ENCODE measurements around the gene CNBD2. TPM values are rescaled to one million over a fixed set of nuclear protein-coding genes. Genes with fewer than 3 reads are reported as not detected.
A peak's percentile ranks its signal among the peaks of the same experiment; 100 is the strongest.
"Not testable (repeated sequence)": the region's sequence is repeated elsewhere in the genome, so short reads cannot be mapped to it uniquely, and the experiment has no call there.

The CNBD2 gene
- total RNA-seq, 1 donor from 2014 or later: 0.48 TPM

DNA sequence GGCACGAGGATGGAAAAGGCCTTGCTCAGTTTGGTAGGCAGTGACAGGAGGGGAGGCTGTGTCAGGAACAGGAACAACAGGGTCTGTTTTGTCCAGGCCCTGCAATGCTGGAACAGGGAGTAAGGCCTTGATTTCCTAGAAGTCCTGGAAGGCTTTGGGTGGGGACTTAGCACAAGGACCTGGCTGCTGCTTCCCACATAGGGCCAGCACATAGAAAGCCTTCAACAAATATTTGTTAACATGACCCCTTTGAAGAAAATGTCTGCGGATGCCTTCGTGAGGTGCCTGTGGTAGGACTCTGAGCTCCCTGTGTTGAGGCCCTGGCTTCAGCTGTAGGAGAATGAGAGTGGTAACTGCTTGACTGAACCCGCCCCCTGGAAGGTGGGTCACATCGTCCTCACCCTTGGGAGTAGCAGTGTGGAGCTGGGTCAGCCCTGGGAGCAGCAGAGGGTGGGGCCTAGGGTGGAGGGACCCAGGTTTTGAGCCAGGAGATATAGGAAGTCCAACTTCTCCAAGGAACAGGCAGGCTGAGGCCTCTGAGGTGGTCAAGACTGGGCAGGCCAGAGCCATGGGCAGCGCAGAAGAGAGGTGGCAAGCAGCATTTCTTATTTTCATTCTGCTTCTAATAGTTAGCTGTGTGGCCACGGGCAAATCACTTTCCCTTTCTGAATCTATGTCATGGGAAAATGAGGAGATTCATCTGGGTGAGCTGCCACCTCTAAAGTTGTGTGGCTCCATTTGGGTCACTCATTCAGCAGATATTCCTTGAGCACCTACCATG lies 50.0 kb downstream of the CNBD2 start:
- DNase-seq (ENCODE audit: low spot score): no peak

DNA sequence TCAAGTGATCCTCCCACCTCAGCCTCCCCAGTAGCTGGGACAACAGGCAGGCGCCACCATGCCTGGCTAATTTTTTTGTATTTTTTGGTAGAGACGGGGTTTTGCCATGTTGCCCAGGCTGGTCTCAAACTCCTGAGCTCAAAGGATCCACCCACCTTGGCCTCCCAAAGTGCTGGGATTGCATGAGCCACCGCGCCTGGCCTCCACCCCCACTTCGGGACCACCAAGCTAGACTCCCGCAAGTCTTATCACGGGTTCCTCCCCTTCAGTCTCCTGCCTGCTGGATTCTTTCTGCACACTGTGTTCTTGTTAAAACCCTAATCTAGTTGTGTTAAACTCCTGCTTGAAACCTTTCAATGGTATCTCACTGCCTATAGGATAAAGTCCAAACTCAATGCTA lies 57.7 kb downstream of the CNBD2 start:
- DNase-seq (ENCODE audit: low spot score): not testable (repeated sequence)

DNA sequence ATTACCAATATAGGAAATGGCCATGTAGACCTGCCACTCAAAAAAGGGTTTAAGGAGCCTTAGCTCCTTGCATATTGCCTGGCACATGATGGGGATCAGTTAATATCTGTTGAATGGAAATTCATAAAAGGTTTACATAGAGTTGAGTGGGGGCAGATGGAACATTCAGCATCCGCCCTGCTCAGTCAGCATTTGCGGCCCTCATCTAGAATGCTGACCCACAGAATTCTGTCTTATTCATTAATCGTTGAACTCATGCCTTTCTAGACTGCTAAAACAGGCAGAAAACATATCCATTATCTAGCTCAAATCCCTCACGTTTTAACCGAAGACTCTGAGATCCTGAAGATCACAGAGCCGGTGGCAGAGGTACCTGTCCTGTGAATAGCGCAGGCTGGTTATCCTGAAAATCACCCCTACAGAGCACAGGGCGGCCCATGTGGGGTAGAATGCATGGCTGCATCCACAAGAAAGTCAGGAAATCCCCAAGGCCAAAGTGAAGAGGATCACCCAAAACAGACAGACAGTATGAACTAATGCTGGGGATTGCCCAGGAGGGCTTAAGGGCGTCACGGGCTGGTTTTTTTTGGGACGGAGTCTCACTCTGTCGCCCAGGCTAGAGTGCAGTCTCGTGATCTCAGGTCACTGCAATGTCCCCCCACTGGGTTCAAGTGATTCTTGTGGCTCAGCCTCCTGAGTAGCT lies 59.9 kb downstream of the CNBD2 start:
- no peak for DNase-seq (ENCODE audit: low spot score)

DNA sequence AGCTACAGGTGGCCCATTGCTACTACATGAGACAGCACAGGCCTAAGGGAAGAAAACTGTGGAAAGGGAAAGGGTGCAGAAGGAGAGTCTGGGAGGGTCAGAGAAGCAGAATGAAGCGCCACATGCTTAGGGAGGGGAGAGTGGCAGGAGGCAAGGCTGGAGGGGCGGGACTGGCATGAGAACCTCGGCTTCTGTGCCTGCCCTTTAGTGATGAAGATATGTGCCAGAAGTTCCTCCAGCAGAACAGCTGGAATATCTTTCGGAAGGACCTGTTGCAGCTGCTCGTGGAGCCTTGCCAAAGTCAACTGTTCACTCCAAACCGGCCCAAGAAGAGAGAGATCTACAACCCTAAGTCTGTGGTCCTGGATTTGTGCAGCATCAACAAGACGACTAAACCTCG lies 61.8 kb downstream of the CNBD2 start:
- peak; percentile 39 for DNase-seq (ENCODE audit: low spot score)

DNA sequence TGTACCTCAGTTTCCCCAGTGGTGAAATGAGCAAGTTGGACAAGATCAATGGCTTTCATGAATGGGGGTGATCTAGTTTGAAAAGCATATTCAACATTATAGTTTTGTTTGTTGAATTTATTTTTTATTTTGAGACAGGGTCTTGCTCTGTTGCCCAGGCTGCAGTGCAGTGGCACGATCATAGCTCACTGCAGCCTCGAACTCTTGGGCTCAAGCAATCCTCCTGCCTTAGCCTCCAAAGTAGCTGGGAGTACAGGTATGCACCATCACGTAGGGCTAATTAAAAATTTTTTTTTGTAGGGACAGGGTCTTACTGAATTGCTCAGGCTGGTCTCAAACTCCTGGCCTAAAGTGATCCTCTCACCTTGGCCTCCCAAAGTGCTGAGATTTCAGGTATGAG lies 63.4 kb downstream of the CNBD2 start:
- no peak for DNase-seq (ENCODE audit: low spot score)

DNA sequence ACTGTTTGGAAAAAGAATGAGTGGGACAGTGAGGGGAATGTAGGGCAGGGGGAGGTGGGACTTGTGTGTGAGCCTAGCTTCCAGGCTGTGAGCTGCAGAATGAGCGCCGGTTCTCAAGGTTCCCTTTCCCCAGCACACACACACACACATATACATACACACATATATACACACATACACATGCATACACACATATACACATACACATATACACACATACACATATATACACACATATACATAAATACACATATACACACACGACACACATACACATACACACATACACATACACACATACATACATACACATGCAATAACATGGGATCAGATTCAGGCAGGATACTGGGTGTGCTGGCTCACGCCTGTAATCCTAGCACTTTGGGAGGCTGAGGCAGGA lies 66.5 kb downstream of the CNBD2 start:
- no peak for DNase-seq (ENCODE audit: low spot score)

DNA sequence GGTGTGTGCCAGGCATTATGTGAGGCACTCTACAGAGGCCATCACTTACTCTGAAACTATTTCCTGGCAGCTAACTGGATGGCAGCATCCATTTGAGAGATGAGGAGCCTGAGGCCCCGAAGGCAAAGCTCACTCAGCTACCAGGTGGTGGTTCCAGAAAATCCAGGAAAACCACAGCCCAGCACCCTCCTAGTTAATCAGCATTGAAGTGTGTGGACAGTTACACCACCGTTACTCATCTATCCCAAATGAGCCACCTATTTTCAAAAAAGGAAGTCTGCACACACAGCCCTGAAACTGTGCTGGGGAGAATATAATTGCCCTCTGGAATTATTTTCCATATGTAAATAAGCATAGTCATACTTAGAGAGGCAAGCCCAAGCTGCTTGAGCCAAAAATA lies 67.4 kb downstream of the CNBD2 start:
- DNase-seq (ENCODE audit: low spot score): no peak

DNA sequence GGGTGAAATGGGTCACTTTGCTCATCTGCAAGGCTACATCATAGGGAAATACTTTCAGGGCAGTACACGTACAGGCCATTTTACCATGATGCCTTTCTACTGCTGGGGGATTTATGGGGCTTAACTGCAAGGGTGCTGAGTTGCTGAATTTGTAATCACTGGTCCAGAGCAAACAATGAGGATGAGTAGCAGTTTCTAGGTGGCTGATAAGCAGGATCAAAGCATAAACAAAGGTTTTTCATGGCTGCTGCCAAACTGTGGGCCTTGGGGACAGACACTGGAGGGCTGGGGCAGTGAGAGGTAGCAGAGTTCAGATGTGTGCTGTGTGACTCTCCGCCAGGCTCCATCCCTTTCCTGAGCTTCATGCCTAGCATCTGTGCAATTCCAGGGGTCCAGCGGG lies 68.3 kb downstream of the CNBD2 start:
- no peak for DNase-seq (ENCODE audit: low spot score)

DNA sequence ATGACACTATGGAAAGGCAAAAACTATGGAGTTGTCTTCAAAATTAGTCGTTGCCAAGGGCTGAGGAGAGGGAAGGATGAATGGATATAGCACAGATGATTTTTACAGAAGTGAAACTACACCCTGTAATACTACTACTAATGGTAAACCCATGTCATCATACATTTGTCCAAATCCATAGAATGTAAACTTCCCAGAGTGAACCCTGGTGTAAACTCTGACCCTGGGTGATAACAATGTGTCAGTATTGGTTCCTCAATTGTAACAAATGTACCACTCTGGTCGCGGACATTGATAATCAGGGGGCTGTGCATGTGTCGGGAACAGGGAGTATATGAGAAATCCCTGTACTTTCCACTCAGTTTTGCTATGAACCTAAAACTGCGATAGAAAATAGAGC lies 72.2 kb downstream of the CNBD2 start:
- no peak for DNase-seq (ENCODE audit: low spot score)

DNA sequence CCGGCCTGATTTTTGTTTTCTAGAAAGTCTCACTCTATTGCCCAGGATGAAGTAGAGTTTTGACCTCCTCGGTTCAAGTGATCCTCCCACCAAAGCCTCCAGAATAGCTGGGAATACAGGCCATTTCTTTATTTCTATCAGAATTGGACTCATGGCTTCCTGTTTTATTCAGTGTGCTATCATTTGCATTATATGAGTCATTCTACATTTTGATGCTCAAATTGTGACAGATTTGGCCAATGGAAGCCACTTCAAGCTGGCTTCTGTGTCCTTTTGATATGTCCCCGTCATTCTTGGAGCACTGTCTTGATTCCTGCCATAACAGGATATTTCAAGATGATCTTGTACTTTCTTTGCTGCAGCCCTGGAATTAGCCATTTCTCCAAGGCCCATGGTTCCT lies 75.1 kb downstream of the CNBD2 start:
- no peak for DNase-seq (ENCODE audit: low spot score)

DNA sequence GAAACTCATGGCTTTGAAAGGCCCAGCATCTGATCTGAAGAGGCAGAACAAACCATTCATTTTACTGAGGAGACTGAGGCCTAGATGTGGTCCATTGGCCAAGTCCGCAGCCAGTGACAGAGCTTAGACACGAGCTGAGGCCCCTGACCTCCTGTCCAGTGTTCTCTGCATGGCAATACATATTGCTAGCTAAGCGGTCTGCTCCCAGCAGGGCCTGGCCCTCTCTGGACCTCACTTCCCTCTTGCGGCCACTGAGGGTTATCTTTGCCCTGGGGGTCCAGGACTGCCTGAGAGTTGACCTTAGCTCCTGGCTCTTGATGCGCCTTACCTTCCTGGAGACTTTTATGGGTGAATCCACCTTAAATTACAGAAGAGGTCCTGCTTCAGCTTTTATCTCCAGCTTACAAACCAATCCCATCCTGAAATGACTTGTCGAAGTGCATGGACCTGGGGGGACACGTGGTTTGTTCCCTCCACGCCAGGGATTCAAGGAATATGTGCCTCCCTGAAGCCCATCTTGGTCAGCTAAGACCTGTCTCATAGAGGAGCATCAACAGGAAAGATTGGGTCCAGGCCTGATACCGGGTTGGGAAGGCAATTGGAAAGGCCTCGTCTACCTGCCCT lies 75.6 kb downstream of the CNBD2 start:
- no peak for DNase-seq (ENCODE audit: low spot score)

DNA sequence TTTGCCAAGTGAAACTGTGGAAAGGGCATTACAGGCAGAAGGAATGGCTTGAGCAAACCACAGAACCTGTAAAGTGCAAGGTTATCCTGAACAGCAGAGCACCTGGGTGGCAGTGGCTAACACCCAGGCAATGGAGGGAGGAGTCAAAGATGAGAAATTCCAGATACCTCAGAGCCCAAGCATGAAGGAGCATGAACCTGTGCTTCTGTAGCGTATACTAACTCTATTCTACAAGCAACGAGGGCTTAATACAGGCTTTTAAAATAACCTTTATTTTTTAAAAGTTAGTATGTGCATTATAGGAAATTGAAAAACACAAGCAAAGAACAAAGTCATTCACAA lies 77.0 kb downstream of the CNBD2 start:
- DNase-seq (ENCODE audit: low spot score): no peak

DNA sequence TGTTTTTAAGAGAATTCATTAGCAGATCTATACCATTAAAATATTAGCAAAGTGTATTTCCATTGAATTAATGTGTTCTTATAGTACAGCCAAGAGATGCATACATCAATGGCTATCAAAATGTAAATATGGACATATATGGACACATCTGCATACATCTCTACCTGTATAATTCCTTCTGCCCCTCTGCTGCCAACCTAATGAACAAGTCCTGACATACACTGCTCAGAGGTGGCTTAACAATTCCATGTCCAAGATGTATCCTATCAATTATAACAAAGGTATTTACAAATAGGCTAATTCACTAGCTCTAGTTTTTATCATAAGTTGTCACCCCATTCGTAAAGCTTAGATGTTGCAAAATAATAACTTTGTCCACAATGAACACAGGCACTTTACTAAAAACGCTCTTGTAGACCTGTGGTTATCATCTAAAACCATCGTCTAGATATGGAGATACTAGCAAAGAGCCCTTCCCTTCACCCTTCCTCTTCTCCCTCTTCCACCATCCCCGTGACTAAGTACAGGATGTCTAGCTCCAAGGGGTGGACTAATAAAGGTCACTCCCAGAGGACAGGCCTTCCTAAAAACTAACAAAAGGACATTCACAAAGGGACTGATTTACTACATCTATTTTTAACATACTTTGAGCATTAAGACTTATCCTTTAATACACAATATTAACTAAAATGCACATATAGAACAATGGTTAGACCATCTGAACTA lies 77.8 kb downstream of the CNBD2 start:
- not testable (repeated sequence) for DNase-seq (ENCODE audit: low spot score)

DNA sequence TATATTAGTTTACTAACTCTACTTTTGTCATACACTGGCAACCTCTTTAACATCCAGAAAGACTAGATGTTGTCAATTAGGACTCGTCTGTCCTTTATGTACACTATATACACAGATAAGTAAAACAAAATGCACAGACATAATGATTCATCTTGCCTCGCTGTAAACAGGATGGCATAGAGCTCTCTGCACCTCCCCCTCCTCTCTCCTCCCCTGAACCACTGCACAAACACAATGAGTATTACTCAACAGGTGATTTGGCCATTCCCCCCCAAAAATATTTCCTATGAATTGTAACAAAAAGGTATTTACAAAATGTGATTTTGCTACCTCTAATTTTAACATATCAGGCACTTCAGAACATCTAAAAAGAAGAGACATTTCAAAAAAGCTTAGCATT lies 81.0 kb downstream of the CNBD2 start:
- not testable (repeated sequence) for DNase-seq (ENCODE audit: low spot score)

DNA sequence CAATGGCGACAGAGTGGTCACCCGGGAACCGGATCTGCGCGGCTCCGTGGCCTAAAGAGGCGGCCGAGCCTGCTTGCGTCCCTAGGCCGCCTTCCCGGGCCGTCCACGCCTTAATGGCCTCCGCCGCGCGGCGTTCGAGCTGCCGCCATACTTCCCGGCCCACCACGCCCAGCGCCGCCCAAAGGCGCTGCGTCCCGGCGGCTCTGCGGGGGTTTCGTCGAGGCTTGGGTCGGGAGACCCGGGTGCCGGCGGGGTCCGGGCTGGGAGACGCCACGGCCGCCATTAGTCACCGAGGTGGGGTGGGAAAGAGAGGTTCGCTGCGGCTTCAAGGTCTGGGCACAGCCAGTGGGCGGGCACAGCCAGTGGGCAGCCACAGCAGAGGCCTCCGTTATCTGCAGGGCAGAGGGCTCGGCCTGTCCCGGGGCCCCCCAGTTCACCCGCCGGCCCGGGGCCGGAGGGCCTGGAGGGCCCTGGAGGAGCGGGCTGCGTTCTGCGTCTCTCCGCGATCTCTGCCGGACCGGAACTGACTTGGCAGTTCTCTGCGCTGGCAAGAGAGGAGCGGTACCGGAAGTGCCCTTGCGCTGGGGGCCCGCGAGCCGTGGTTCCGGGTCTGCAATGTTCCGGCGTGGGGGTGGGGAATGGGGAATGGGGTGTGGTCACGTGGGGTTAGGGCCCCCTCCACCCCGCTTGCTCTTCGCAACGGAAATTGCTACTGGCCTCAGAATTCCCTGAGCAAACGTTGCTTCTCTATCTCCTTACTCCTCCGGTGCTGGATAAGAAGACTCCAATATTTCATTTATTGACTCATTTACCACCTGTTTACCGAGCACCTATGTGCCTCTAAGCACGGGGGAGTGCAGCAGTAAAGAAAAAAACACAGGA lies 82.3 kb downstream of the CNBD2 start:
- DNase-seq (ENCODE audit: low spot score): peak; percentile 92

DNA sequence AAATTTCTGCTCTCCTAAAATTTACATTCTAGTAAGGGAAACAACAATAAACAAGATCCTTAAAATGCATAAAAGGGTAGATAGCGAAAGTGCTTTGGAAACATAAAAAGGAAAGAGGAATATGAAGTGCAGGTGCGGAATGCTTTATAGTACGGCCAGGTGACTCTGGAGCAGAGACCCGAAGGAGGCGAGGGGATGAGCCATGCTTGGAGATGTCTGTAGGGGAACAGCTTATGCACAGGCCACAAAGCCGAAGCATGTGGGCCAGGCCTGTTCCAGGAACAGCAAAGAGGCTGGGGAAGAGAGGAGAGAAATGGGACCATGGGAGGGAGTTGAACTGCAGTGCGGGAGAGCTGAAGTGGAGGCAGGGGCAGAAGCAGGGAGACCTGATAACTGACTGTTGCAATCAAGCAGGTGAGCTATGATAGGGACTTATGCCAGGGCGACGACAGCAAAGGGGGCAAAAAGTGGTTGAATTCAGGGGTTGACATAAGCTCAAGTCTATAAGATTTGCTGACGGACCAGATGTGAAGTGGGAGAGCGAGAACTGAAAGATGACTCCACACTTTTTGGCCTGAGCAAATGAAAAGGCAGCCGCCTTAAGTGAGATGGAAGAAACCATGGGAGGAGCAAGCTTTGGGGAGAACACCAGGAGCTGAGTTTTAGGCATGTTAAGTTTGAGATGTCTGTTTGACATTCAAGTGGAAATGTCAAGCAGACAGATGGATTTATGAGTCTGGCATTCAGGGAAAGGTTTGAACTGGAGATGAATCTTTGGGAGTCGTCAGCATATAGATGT lies 83.1 kb downstream of the CNBD2 start:
- DNase-seq (ENCODE audit: low spot score): no peak

DNA sequence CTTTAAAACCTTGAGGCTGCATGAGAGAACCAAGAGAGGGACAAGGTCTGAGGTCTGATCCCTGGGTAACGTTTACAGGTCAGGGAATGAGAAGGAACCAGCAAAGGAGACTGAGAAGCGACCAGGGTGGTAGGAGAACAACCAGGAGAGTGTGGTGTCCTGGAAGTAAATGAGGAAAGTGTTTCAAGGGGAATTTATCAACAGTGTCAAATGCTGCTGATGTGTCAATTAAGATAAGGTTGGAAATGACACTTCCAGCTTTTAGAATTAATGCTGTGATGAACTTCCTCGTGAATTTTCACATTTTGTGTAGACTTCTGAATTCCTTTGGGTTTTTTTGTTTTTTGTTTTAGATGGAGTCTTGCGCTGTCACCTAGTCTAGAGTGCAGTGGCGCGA lies 83.7 kb downstream of the CNBD2 start:
- DNase-seq (ENCODE audit: low spot score): no peak

DNA sequence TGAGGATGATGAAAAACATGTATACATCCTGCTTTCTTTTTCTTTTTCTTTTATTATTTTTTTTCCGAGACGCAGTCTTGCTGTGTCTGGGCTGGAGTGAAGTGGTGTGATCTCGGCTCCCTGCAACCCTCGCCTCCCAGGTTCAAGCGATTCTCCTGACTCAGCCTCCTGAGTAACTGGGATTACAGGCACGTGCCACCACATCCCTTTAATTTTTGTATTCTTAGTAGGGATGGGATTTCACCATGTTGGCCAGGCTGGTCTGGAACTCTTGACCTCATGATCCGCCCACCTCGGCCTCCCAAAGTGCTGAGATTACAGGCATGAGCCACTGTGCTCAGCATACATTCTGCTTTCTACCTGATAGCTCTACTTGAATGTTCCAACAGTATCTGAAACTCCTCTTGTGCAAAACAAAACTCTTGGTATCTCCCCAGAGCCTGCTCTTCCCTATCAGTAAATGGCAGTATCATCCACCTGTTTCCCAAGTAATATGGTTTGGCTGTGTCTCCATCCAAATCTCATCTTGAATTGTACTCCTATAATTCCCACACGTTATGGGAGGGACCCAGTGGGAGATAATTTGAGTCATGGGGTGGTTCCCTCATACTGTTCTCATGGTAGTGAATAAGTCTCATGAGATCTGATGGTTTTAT lies 85.6 kb downstream of the CNBD2 start:
- DNase-seq (ENCODE audit: low spot score): not testable (repeated sequence)

DNA sequence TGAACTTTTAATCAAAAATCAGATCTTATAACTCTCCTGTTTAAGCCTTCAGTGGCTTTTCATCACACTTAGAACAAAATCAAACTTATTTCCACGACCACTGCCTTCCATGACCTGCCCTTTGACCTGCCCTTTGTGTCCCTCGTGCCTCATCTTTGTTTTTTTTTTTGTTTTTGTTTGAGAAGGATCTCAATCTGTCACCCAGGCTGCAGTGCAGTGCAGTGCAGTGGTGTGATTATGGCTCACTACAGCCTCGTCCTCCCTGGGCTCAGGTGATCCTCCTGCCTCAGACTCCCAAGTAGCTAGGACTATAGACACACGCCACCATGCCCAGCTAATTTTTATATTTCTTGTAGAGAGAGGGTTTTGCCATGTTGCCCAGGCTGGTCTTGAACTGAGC lies 86.8 kb downstream of the CNBD2 start:
- no peak for DNase-seq (ENCODE audit: low spot score)

DNA sequence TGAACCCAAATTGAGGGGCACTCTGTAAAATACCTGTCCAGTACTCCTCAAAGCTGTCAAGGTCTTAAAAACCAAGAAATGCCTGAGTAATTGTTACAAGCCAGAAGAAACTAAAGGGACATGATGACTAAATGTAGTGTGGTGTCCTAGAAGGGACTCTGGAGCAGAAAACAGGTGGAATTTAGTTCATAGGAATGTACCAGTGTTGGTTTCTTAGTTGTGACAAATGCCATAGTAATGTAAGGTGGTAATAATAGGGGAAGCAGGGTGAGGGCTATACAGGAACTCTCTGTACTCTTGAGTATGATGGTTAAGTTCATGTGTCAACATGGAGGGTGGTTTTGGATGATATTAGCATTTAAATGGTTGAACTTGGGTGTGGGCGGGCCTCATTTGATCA lies 92.3 kb downstream of the CNBD2 start:
- no peak for DNase-seq (ENCODE audit: low spot score)
